K562 (cell line): ENCODE data around the gene KLHL22. TPM values are rescaled to one million over a fixed set of nuclear protein-coding genes. Genes with fewer than 3 reads are reported as not detected.
"Not testable (repeated sequence)": the region's sequence is repeated elsewhere in the genome, so short reads cannot be mapped to it uniquely, and the experiment has no call there.

ENCODE experiments used
- ATF3 ChIP-seq, 2 experiments: fragments of 450-650 bp in 1 of 2; sonication (generic) in 1 of 2; formaldehyde crosslinking in 1 of 2; IDR thresholded peaks in 1 of 2; conservative IDR thresholded peaks in 1 of 2; 2 replicates each; pipeline versions ENCODE4 v1.6.1 to v1.8.1; 2016 to 2023; ENCODE audit warnings: mild to moderate bottlenecking in 2 of 2, moderate library complexity in 2 of 2, inconsistent platforms in 1 of 2, missing genetic modification reagents in 1 of 2
- GATA2 ChIP-seq: sonication (generic); formaldehyde crosslinking; IDR thresholded peaks from 2 replicates; pipeline ENCODE4 v1.4.0; 2020; ENCODE audit warnings: mild to moderate bottlenecking, missing genetic modification reagents
- SETDB1 ChIP-seq: IDR thresholded peaks from one replicate; pipeline ENCODE4 v1.6.1; 2012; ENCODE audit warnings: low read length, control low read depth, inconsistent platforms
- ZNF224 ChIP-seq: sonication (generic); formaldehyde crosslinking; IDR thresholded peaks from 2 replicates; pipeline ENCODE4 v1.8.0; 2022; ENCODE audit warnings: mild to moderate bottlenecking, missing genetic modification reagents
- ZNF232 ChIP-seq: sonication (generic); formaldehyde crosslinking; IDR thresholded peaks from 2 replicates; pipeline ENCODE4 v1.8.0; 2022; ENCODE audit warnings: mild to moderate bottlenecking, missing genetic modification reagents
- ZNF511 ChIP-seq: sonication (generic); formaldehyde crosslinking; IDR thresholded peaks from 2 replicates; pipeline ENCODE4 v1.8.0; 2022; ENCODE audit warnings: mild to moderate bottlenecking, missing genetic modification reagents
- ZNF740 ChIP-seq, 3 experiments: fragments of 200-800 bp in 1 of 3; sonication (Bioruptor generic) in 1 of 3; sonication (generic) in 1 of 3; formaldehyde crosslinking in 1 of 3; IDR thresholded peaks; 2 replicates each; pipeline versions ENCODE4 v1.6.1 to v1.8.0; 2016 to 2022; ENCODE audit warnings: mild to moderate bottlenecking in 2 of 3, missing compliant biosample characterization in 2 of 3, missing genetic modification characterization in 2 of 3, missing genetic modification reagents in 1 of 3
- polyA plus RNA-seq, 8 experiments: library from polyadenylated mRNA; depleted of rRNA in 4 of 8; stranded (reverse) in 5 of 8; unstranded in 3 of 8; fragments of >200 nt; fragmentation: Nextera tagmentation in 2 of 8; fragmentation: Illumina TruSeq in 1 of 8; extraction: Ambion mirVana in 2 of 8; extraction: Trizol in 1 of 8; gene quantifications; 2 replicates each; pipeline versions ENCODE4 v1.2.1 to v1.2.3, GENCODE V29; 2011 to 2014; ENCODE audit warnings: inconsistent platforms in 1 of 8, missing spikeins in 1 of 8
- total RNA-seq, 7 experiments: library from RNA; depleted of rRNA in 6 of 7; stranded (reverse); fragments of >200 nt in 6 of 7; fragmentation: Illumina TruSeq in 2 of 7; extraction: Trizol in 2 of 7; gene quantifications; 2 replicates each; pipeline versions ENCODE4 v1.2.1 to v1.2.3, GENCODE V29; 2011 to 2021; ENCODE audit warnings: low replicate concordance in 1 of 7
- TF ChIP-seq, protein P1 (sequence below): fragments of 450-650 bp; IDR thresholded peaks from 2 replicates; pipeline ENCODE4 v1.6.1; 2018; ENCODE audit not compliant: partially characterized antibody
- TF ChIP-seq, protein P2 (sequence below), 2 experiments: fragments of 450-650 bp; formaldehyde crosslinking in 1 of 2; IDR thresholded peaks; 2 replicates each; pipeline versions ENCODE4 v1.4.0 to v1.6.1; 2014 to 2020; ENCODE audit warnings: mild to moderate bottlenecking in 2 of 2, borderline replicate concordance in 1 of 2, low read depth in 1 of 2

KLHL22 gene
- total and polyA plus RNA-seq, 9 of the 15 experiments (the other 6 are each of a cell fraction or from before 2014, with no cell fraction given) = 1.3 to 25.6 (median 15.2) TPM

DNA sequence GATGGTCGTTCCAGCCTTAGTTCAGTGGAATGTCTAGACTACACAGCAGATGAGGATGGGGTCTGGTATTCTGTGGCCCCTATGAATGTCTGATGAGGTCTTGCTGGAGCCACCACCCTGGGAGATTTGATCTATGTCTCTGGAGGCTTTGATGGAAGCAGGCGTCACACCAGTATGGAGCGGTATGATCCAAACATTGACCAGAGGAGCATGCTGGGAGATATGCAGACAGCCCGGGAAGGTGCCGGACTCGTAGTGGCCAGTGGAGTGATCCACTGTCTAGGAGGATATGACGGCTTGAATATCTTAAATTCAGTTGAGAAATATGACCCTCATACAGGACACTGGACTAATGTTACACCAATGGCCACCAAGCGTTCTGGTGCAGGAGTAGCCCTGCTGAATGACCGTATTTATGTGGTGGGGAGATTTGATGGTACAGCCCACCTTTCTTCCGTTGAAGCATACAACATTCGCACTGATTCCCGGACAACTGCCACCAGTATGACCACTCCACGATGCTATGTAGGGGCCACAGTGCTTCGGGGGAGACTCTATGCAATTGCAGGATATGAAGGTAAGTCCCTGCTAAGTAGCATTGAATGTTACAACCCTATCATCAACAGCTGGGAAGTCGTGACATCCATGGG is 44.3 kb downstream of the KLHL22 start (continued):
- TF ChIP-seq, protein P1, sequence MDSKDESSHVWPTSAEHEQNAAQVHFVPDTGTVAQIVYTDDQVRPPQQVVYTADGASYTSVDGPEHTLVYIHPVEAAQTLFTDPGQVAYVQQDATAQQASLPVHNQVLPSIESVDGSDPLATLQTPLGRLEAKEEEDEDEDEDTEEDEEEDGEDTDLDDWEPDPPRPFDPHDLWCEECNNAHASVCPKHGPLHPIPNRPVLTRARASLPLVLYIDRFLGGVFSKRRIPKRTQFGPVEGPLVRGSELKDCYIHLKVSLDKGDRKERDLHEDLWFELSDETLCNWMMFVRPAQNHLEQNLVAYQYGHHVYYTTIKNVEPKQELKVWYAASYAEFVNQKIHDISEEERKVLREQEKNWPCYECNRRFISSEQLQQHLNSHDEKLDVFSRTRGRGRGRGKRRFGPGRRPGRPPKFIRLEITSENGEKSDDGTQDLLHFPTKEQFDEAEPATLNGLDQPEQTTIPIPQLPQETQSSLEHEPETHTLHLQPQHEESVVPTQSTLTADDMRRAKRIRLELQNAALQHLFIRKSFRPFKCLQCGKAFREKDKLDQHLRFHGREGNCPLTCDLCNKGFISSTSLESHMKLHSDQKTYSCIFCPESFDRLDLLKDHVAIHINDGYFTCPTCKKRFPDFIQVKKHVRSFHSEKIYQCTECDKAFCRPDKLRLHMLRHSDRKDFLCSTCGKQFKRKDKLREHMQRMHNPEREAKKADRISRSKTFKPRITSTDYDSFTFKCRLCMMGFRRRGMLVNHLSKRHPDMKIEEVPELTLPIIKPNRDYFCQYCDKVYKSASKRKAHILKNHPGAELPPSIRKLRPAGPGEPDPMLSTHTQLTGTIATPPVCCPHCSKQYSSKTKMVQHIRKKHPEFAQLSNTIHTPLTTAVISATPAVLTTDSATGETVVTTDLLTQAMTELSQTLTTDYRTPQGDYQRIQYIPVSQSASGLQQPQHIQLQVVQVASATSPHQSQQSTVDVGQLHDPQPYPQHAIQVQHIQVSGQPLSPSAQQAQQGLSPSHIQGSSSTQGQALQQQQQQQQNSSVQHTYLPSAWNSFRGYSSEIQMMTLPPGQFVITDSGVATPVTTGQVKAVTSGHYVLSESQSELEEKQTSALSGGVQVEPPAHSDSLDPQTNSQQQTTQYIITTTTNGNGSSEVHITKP = peak; percentile 94
- peak; percentile 15; the same call in 1 of the 2 replicates for TF ChIP-seq ZNF740 (CRISPR knock-in tag; IDR thresholded peaks at IDR 0.05)
- TF ChIP-seq ZNF740 (tag; IDR thresholded peaks at IDR 0.05); ATF3 (IDR thresholded peaks at IDR 0.05): not testable (repeated sequence)
- TF ChIP-seq GATA2 (CRISPR knock-in tag) = peak; percentile 25; the same call in 1 of the 2 replicates
- TF ChIP-seq ZNF511 (CRISPR knock-in tag) = peak; percentile 56; the same call in 1 of the 2 replicates
- TF ChIP-seq ATF3 (CRISPR knock-in tag; conservative IDR thresholded peaks at IDR 0.05) = 0 out of 2 replicates have a peak, but pooled peaks have one; percentile 23
- peak; percentile 52; the same call in 1 of the 2 replicates for TF ChIP-seq ZNF224 (CRISPR knock-in tag)
- peak; percentile 35 for TF ChIP-seq SETDB1
- peak; percentile 55; the same call in 1 of the 2 replicates for TF ChIP-seq ZNF232 (CRISPR knock-in tag)
- TF ChIP-seq, protein P2, sequence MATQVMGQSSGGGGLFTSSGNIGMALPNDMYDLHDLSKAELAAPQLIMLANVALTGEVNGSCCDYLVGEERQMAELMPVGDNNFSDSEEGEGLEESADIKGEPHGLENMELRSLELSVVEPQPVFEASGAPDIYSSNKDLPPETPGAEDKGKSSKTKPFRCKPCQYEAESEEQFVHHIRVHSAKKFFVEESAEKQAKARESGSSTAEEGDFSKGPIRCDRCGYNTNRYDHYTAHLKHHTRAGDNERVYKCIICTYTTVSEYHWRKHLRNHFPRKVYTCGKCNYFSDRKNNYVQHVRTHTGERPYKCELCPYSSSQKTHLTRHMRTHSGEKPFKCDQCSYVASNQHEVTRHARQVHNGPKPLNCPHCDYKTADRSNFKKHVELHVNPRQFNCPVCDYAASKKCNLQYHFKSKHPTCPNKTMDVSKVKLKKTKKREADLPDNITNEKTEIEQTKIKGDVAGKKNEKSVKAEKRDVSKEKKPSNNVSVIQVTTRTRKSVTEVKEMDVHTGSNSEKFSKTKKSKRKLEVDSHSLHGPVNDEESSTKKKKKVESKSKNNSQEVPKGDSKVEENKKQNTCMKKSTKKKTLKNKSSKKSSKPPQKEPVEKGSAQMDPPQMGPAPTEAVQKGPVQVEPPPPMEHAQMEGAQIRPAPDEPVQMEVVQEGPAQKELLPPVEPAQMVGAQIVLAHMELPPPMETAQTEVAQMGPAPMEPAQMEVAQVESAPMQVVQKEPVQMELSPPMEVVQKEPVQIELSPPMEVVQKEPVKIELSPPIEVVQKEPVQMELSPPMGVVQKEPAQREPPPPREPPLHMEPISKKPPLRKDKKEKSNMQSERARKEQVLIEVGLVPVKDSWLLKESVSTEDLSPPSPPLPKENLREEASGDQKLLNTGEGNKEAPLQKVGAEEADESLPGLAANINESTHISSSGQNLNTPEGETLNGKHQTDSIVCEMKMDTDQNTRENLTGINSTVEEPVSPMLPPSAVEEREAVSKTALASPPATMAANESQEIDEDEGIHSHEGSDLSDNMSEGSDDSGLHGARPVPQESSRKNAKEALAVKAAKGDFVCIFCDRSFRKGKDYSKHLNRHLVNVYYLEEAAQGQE (IDR thresholded peaks at IDR 0.05; ENCODE audit: borderline replicate concordance) = peak; percentile 66
- TF ChIP-seq, protein P2 (CRISPR knock-in tag; IDR thresholded peaks at IDR 0.05; ENCODE audit: low read depth) = not testable (repeated sequence)
